ENCODE data around the gene PRSS33.

Gene PRSS33

DNA sequence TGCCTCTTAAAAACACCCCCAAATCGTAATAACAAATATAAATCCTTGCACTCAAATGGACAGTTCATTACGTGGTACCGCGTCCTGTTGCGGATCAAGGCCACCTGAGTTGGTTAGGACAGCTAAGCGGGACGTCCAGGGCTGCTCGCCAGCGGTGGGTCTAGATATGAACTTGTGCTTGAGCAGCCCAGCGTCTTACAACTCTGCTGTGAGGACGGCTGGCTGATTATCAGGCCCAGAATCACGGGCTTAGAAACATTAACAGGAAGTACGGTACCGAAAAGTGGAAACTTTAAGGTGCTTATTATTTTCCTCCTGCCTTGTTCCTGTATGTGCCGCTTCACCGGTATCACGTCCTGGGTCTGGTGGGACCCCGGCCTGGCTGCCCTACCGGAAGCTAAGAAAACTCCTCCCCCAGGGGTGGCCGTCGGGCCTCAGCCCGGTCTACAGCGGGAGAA lies 35.8 kb downstream of the PRSS33 start:
- no peak for DNase-seq (ENCODE audit: extremely low read depth, insufficient read length)
- no peak for TF ChIP-seq CTCF (IDR thresholded peaks at IDR 0.05; ENCODE audit: insufficient read depth, low read length, poor library complexity, severe bottlenecking)

GRCh38 chr16:2749936-2750335 lies 37.4 kb downstream of the PRSS33 start:
- no peak for TF ChIP-seq CTCF (IDR thresholded peaks at IDR 0.05; ENCODE audit: insufficient read depth, low read length, poor library complexity, severe bottlenecking)
- H3K27me3 ChIP-seq (replicated peaks; ENCODE audit: control insufficient read depth, insufficient read depth, low read length): no peaks in the 10 kb centered on the region
- no peak overlapping the region for H3K4me3 ChIP-seq (replicated peaks; ENCODE audit: low read depth, low read length)
- no peak for DNase-seq (ENCODE audit: extremely low read depth, insufficient read length)
- H3K36me3 ChIP-seq (ENCODE audit: control insufficient read depth, insufficient read depth, low read length): no peaks in the 10 kb centered on the region; the same call in 1 of the 2 replicates

More for the DNA sequence above, 35.8 kb downstream of the PRSS33 start:
- Histone ChIP-seq H3K4me3 (replicated peaks; ENCODE audit: low read depth, low read length) (peak overlapping the region; percentile 75), H3K27me3 (replicated peaks; ENCODE audit: control insufficient read depth, insufficient read depth, low read length) (no peaks in the 10 kb centered on the region), H3K36me3 (ENCODE audit: control insufficient read depth, insufficient read depth, low read length) (peaks cover 3% of the 10 kb centered on the region)

GRCh38 chr16:2749476-2749875 lies 37.9 kb downstream of the PRSS33 start:
- Histone ChIP-seq H3K4me3 (replicated peaks; ENCODE audit: low read depth, low read length) (no peak overlapping the region), H3K27me3 (replicated peaks; ENCODE audit: control insufficient read depth, insufficient read depth, low read length) (no peaks in the 10 kb centered on the region), H3K36me3 (ENCODE audit: control insufficient read depth, insufficient read depth, low read length) (no peaks in the 10 kb centered on the region; the same call in 1 of the 2 replicates)
- DNase-seq (ENCODE audit: extremely low read depth, insufficient read length): no peak
- no peak for TF ChIP-seq CTCF (IDR thresholded peaks at IDR 0.05; ENCODE audit: insufficient read depth, low read length, poor library complexity, severe bottlenecking)

GRCh38 chr16:2748757-2749455 lies 38.5 kb downstream of the PRSS33 start:
- TF ChIP-seq CTCF (IDR thresholded peaks at IDR 0.05; ENCODE audit: insufficient read depth, low read length, poor library complexity, severe bottlenecking): no peak
- Histone ChIP-seq H3K36me3 (ENCODE audit: control insufficient read depth, insufficient read depth, low read length) (no peaks in the 10 kb centered on the region; the same call in 1 of the 2 replicates), H3K27me3 (replicated peaks; ENCODE audit: control insufficient read depth, insufficient read depth, low read length) (no peaks in the 10 kb centered on the region)

GRCh38 chr16:2745961-2746360 lies 41.4 kb downstream of the PRSS33 start:
- Histone ChIP-seq H3K36me3 (ENCODE audit: control insufficient read depth, insufficient read depth, low read length) (no peaks in the 10 kb centered on the region; the same call in 1 of the 2 replicates), H3K4me3 (replicated peaks; ENCODE audit: low read depth, low read length) (no peak overlapping the region), H3K27me3 (replicated peaks; ENCODE audit: control insufficient read depth, insufficient read depth, low read length) (no peaks in the 10 kb centered on the region)
- DNase-seq (ENCODE audit: extremely low read depth, insufficient read length): no peak
- no peak for TF ChIP-seq CTCF (IDR thresholded peaks at IDR 0.05; ENCODE audit: insufficient read depth, low read length, poor library complexity, severe bottlenecking)

More at GRCh38 chr16:2748757-2749455, 38.5 kb downstream of the PRSS33 start:
- no peak overlapping the region for H3K4me3 ChIP-seq (replicated peaks; ENCODE audit: low read depth, low read length)
- no peak for DNase-seq (ENCODE audit: extremely low read depth, insufficient read length)

All from GM06990 (cell line).